ENCODE data around the gene PPARG.

The PPARG gene

DNA sequence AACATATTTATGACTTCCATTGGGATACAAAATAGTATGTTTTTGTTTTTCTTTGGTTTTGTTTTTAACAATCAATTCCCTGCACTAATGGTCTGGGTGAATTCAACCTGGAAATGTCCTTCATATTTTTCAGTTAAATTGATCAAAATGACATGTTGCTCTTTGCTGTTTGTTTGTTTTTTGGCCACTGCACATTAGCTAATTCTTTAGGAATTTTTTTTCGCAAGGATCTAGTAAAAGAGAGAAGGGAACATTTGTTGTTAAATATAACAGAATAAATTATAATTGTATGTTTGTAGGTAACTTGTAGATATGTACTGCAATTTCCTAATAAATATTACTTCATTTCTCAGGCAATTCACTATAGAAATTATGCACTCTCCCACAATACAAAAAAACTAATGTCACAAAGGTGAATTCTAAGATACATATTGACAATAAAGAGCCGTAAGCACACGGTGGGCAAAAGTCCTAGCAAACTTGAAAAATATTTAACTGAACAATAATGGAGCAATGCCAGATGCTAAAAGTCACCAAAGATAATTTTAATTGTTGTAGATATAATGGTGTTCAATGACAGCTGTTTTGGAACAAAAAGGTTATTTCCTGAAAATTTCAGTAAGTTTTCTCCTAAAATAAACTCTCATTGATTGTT lies 21.4 kb upstream of the PPARG start:
- Histone ChIP-seq H3K9me3 (ENCODE audit: control insufficient read depth, insufficient read depth, low read length) (no peaks in the 10 kb centered on the region), H3K4me3 (ENCODE audit: low read length) (no peak overlapping the region), H3F3A (ENCODE audit: control insufficient read depth, insufficient read depth) (no peaks in the 10 kb centered on the region), H3K4me2 (ENCODE audit: low read length) (no peak overlapping the region), H4K20me1 (ENCODE audit: control insufficient read depth, insufficient read depth, low read depth, low read length) (no peaks in the 10 kb centered on the region), H3K27me3 (ENCODE audit: control insufficient read depth, low read length) (peaks cover 4% of the 10 kb centered on the region; the same call in 1 of the 2 replicates), H3K79me2 (ENCODE audit: control insufficient read depth, low read length) (no peaks in the 10 kb centered on the region), H3K4me1 (ENCODE audit: control insufficient read depth, low read length) (peaks cover under 1% of the 10 kb centered on the region), H3K27ac (ENCODE audit: low read depth, low read length) (no peak overlapping the region), H3K9me2 (replicated peaks; ENCODE audit: control insufficient read depth, low read length) (no peaks in the 10 kb centered on the region), H3K36me3 (ENCODE audit: control insufficient read depth, low read length) (no peaks in the 10 kb centered on the region)
- TF ChIP-seq EZH2phosphoT487 (IDR thresholded peaks at IDR 0.05; ENCODE audit: borderline replicate concordance, low read length) (no peak), CTCF (IDR thresholded peaks at IDR 0.05; ENCODE audit: low read depth, low read length, poor library complexity, severe bottlenecking) (no peak)

DNA sequence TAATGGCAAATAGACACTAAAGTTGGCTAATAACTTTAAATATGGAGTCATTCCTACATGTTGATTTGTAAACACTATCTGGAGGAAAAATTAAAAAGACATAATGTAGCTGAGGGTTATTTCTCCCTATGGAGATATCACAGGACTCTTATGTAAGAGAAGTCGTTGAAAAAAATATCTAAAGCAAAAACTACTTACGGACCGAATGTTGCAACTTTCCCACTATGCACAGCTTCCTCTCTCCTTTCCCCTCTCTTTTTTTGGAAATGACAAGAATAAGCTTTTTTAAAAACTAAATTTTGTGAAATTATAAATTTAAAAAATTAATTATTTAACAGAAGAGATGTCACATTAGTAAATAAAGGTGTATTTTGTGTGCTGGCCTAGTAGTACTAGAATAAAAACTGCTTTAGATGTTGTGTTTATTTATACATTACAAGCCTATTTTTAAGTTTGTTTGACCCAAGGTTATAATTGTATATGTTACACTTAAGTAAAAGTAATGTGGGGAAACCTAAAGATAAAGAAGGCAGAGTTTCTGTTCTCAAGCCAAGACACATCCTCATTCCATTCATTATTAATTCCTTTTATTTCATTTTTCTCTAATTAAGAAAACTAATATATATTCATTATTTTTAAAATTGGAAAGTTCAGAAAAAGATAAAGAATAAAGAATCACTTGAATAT lies 20.7 kb upstream of the PPARG start:
- Histone ChIP-seq H3K27me3 (ENCODE audit: control insufficient read depth, low read length) (peaks cover 4% of the 10 kb centered on the region; the same call in 1 of the 2 replicates), H3K4me1 (ENCODE audit: control insufficient read depth, low read length) (peaks cover 8% of the 10 kb centered on the region), H3K4me3 (ENCODE audit: low read length) (no peak overlapping the region), H3K4me2 (ENCODE audit: low read length) (no peak overlapping the region), H3K9me2 (replicated peaks; ENCODE audit: control insufficient read depth, low read length) (no peaks in the 10 kb centered on the region), H3K79me2 (ENCODE audit: control insufficient read depth, low read length) (no peaks in the 10 kb centered on the region), H3F3A (ENCODE audit: control insufficient read depth, insufficient read depth) (no peaks in the 10 kb centered on the region), H4K20me1 (ENCODE audit: control insufficient read depth, insufficient read depth, low read depth, low read length) (no peaks in the 10 kb centered on the region), H3K36me3 (ENCODE audit: control insufficient read depth, low read length) (no peaks in the 10 kb centered on the region), H3K27ac (ENCODE audit: low read depth, low read length) (no peak overlapping the region), H3K9me3 (ENCODE audit: control insufficient read depth, insufficient read depth, low read length) (no peaks in the 10 kb centered on the region)
- no peak for TF ChIP-seq CTCF (IDR thresholded peaks at IDR 0.05; ENCODE audit: low read depth, low read length, poor library complexity, severe bottlenecking)
- TF ChIP-seq EZH2phosphoT487 (IDR thresholded peaks at IDR 0.05; ENCODE audit: borderline replicate concordance, low read length): no peak

DNA sequence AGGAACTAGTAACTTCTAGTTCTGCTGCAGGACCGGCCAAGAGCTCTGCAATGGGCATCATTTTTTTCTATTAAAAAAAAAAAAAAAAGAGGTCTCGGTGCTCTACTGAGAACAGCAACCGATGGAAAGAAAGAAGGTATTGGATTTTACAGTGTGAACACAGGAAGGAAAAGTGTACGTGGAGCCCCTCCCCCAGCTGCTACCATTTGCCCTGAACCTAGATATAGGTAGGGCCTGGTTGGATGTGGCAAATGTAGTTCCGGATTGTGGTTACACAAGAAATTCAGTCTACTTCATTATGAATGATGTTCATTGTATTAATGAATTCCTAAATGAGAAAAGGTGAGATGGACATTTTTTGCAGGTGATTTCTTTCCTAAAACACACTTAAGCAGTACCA lies 17.9 kb upstream of the PPARG start:
- Histone ChIP-seq H3K9me2 (replicated peaks; ENCODE audit: control insufficient read depth, low read length) (no peaks in the 10 kb centered on the region), H3K36me3 (ENCODE audit: control insufficient read depth, low read length) (no peaks in the 10 kb centered on the region), H3F3A (ENCODE audit: control insufficient read depth, insufficient read depth) (no peaks in the 10 kb centered on the region), H3K4me3 (ENCODE audit: low read length) (no peak overlapping the region), H3K4me2 (ENCODE audit: low read length) (no peak overlapping the region), H3K79me2 (ENCODE audit: control insufficient read depth, low read length) (no peaks in the 10 kb centered on the region), H3K9me3 (ENCODE audit: control insufficient read depth, insufficient read depth, low read length) (no peaks in the 10 kb centered on the region), H4K20me1 (ENCODE audit: control insufficient read depth, insufficient read depth, low read depth, low read length) (no peaks in the 10 kb centered on the region), H3K27ac (ENCODE audit: low read depth, low read length) (no peak overlapping the region), H3K4me1 (ENCODE audit: control insufficient read depth, low read length) (peaks cover 15% of the 10 kb centered on the region), H3K27me3 (ENCODE audit: control insufficient read depth, low read length) (peaks cover 4% of the 10 kb centered on the region; the same call in 1 of the 2 replicates)
- TF ChIP-seq CTCF (IDR thresholded peaks at IDR 0.05; ENCODE audit: low read depth, low read length, poor library complexity, severe bottlenecking): no peak
- no peak for TF ChIP-seq EZH2phosphoT487 (IDR thresholded peaks at IDR 0.05; ENCODE audit: borderline replicate concordance, low read length)

Measured in DOHH2 (cell line).